ENCODE measurements around the gene CFAP52. TPM values are rescaled to one million over a fixed set of nuclear protein-coding genes. Genes with fewer than 3 reads are reported as not detected.

Gene CFAP52
- total and polyA plus RNA-seq, 2 of the 13 experiments (the other 11 are each of a cell fraction or from before 2014, with no cell fraction given): not detected

- TF ChIP-seq TFDP1 (CRISPR knock-in tag; IDR thresholded peaks at IDR 0.05; ENCODE audit: borderline replicate concordance): peak; percentile 73; the same call in 1 of the 2 replicates
- no peak for TF ChIP-seq REL (CRISPR knock-in tag; conservative IDR thresholded peaks at IDR 0.05)
- TF ChIP-seq, protein P1, sequence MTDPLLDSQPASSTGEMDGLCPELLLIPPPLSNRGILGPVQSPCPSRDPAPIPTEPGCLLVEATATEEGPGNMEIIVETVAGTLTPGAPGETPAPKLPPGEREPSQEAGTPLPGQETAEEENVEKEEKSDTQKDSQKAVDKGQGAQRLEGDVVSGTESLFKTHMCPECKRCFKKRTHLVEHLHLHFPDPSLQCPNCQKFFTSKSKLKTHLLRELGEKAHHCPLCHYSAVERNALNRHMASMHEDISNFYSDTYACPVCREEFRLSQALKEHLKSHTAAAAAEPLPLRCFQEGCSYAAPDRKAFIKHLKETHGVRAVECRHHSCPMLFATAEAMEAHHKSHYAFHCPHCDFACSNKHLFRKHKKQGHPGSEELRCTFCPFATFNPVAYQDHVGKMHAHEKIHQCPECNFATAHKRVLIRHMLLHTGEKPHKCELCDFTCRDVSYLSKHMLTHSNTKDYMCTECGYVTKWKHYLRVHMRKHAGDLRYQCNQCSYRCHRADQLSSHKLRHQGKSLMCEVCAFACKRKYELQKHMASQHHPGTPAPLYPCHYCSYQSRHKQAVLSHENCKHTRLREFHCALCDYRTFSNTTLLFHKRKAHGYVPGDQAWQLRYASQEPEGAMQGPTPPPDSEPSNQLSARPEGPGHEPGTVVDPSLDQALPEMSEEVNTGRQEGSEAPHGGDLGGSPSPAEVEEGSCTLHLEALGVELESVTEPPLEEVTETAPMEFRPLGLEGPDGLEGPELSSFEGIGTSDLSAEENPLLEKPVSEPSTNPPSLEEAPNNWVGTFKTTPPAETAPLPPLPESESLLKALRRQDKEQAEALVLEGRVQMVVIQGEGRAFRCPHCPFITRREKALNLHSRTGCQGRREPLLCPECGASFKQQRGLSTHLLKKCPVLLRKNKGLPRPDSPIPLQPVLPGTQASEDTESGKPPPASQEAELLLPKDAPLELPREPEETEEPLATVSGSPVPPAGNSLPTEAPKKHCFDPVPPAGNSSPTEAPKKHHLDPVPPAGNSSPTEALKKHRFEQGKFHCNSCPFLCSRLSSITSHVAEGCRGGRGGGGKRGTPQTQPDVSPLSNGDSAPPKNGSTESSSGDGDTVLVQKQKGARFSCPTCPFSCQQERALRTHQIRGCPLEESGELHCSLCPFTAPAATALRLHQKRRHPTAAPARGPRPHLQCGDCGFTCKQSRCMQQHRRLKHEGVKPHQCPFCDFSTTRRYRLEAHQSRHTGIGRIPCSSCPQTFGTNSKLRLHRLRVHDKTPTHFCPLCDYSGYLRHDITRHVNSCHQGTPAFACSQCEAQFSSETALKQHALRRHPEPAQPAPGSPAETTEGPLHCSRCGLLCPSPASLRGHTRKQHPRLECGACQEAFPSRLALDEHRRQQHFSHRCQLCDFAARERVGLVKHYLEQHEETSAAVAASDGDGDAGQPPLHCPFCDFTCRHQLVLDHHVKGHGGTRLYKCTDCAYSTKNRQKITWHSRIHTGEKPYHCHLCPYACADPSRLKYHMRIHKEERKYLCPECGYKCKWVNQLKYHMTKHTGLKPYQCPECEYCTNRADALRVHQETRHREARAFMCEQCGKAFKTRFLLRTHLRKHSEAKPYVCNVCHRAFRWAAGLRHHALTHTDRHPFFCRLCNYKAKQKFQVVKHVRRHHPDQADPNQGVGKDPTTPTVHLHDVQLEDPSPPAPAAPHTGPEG (CRISPR knock-in tag; IDR thresholded peaks at IDR 0.05): no peak; the same call in 1 of the 2 replicates
- TF ChIP-seq, protein P2, sequence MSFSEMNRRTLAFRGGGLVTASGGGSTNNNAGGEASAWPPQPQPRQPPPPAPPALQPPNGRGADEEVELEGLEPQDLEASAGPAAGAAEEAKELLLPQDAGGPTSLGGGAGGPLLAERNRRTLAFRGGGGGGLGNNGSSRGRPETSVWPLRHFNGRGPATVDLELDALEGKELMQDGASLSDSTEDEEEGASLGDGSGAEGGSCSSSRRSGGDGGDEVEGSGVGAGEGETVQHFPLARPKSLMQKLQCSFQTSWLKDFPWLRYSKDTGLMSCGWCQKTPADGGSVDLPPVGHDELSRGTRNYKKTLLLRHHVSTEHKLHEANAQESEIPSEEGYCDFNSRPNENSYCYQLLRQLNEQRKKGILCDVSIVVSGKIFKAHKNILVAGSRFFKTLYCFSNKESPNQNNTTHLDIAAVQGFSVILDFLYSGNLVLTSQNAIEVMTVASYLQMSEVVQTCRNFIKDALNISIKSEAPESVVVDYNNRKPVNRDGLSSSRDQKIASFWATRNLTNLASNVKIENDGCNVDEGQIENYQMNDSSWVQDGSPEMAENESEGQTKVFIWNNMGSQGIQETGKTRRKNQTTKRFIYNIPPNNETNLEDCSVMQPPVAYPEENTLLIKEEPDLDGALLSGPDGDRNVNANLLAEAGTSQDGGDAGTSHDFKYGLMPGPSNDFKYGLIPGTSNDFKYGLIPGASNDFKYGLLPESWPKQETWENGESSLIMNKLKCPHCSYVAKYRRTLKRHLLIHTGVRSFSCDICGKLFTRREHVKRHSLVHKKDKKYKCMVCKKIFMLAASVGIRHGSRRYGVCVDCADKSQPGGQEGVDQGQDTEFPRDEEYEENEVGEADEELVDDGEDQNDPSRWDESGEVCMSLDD (CRISPR knock-in tag; IDR thresholded peaks at IDR 0.05; ENCODE audit: borderline replicate concordance): no peak
- TF ChIP-seq NFAT5 (CRISPR knock-in tag; IDR thresholded peaks at IDR 0.05): no peak
- no peak for TF ChIP-seq ZKSCAN5 (CRISPR knock-in tag; IDR thresholded peaks at IDR 0.05)
- TF ChIP-seq ZNF629 (CRISPR knock-in tag; conservative IDR thresholded peaks at IDR 0.05): no peak
- TF ChIP-seq CSRNP1 (CRISPR knock-in tag; IDR thresholded peaks at IDR 0.05): peak; percentile 68; the same call in 1 of the 2 replicates
- TF ChIP-seq NPAS2 (CRISPR knock-in tag; IDR thresholded peaks at IDR 0.05; ENCODE audit: borderline replicate concordance): no peak
- TF ChIP-seq ELF4 (CRISPR knock-in tag; IDR thresholded peaks at IDR 0.05; ENCODE audit: borderline replicate concordance): no peak
Measured at GRCh38 chr17:9575381-9576101, 901 bp upstream of the CFAP52 start, which contains the start of gene STX8 (continued).
